ENCODE data around the gene DLGAP1.

DLGAP1 gene

GRCh38 chr18:3799515-3799914 is 655.6 kb downstream of the DLGAP1 start:
- Histone ChIP-seq H3K4me1 (no peaks in the 10 kb centered on the region), H3K9me3 (no peaks in the 10 kb centered on the region), H3K27me3 (no peaks in the 10 kb centered on the region), H3K4me3 (ENCODE audit: low read depth, low read length) (no peak overlapping the region), H3K36me3 (no peaks in the 10 kb centered on the region)
- DNase-seq = no peak
- TF ChIP-seq CTCF (IDR thresholded peaks at IDR 0.05; ENCODE audit: low read depth, low read length) = no peak

- TF ChIP-seq CTCF (IDR thresholded peaks at IDR 0.05; ENCODE audit: low read depth, low read length) = no peak
- no peaks in the 10 kb centered on the region for H3K4me1 ChIP-seq
- DNase-seq = no peak
- no peaks in the 10 kb centered on the region for H3K36me3 ChIP-seq
- no peak overlapping the region for H3K4me3 ChIP-seq (ENCODE audit: low read depth, low read length)
- H3K27me3 ChIP-seq = no peaks in the 10 kb centered on the region
- no peaks in the 10 kb centered on the region for H3K9me3 ChIP-seq
These were observed 657.1 kb downstream of the DLGAP1 start for GRCh38 chr18:3798032-3798431.

- Histone ChIP-seq H3K4me1 (no peaks in the 10 kb centered on the region), H3K36me3 (no peaks in the 10 kb centered on the region), H3K27me3 (no peaks in the 10 kb centered on the region), H3K9me3 (no peaks in the 10 kb centered on the region), H3K4me3 (ENCODE audit: low read depth, low read length) (no peak overlapping the region)
- DNase-seq = no peak
- TF ChIP-seq CTCF (IDR thresholded peaks at IDR 0.05; ENCODE audit: low read depth, low read length) = no peak
These were observed 658.7 kb downstream of the DLGAP1 start for GRCh38 chr18:3796434-3796833.

GRCh38 chr18:3794537-3795348 is 660.4 kb downstream of the DLGAP1 start:
- H3K4me1 ChIP-seq = no peaks in the 10 kb centered on the region
- H3K4me3 ChIP-seq (ENCODE audit: low read depth, low read length) = no peak overlapping the region
- no peak for DNase-seq
- no peak for TF ChIP-seq CTCF (IDR thresholded peaks at IDR 0.05; ENCODE audit: low read depth, low read length)
- H3K27me3 ChIP-seq = no peaks in the 10 kb centered on the region
- H3K36me3 ChIP-seq = no peaks in the 10 kb centered on the region
- H3K9me3 ChIP-seq = no peaks in the 10 kb centered on the region

GRCh38 chr18:3793545-3793944 is 661.6 kb downstream of the DLGAP1 start:
- no peaks in the 10 kb centered on the region for H3K27me3 ChIP-seq
- DNase-seq = no peak
- no peaks in the 10 kb centered on the region for H3K36me3 ChIP-seq
- H3K9me3 ChIP-seq = no peaks in the 10 kb centered on the region
- no peak for TF ChIP-seq CTCF (IDR thresholded peaks at IDR 0.05; ENCODE audit: low read depth, low read length)
- H3K4me1 ChIP-seq = no peaks in the 10 kb centered on the region
- no peak overlapping the region for H3K4me3 ChIP-seq (ENCODE audit: low read depth, low read length)

GRCh38 chr18:3793111-3793510 is 662.0 kb downstream of the DLGAP1 start:
- no peak for DNase-seq
- Histone ChIP-seq H3K4me3 (ENCODE audit: low read depth, low read length) (no peak overlapping the region), H3K27me3 (no peaks in the 10 kb centered on the region), H3K9me3 (no peaks in the 10 kb centered on the region), H3K36me3 (no peaks in the 10 kb centered on the region), H3K4me1 (no peaks in the 10 kb centered on the region)
- TF ChIP-seq CTCF (IDR thresholded peaks at IDR 0.05; ENCODE audit: low read depth, low read length) = no peak
